Lung (tissue), 12 donors: ENCODE data around the gene TMC8. TPM values are rescaled to one million over a fixed set of nuclear protein-coding genes. Genes with fewer than 3 reads are reported as not detected.

Experiments used
- ATAC-seq: fragments of 200-7000 bp; cut with Tn5 transposase; one replicate; pipeline ENCODE4 v1.9.1; 2020; ENCODE audit warnings: moderate number of reproducible peaks; ENCODE audit not compliant: insufficient read depth, low FRiP score
- DNase-seq, 3 donors: peaks; one replicate each; pipeline ENCODE4 v3.0.0-alpha.2; 2013 to 2017
- H3K27ac ChIP-seq, 2 donors: one replicate each; pipeline ENCODE4 v1.5.1; 2013; ENCODE audit warnings: mild to moderate bottlenecking in 2 of 2, moderate library complexity in 2 of 2, control low read depth in 1 of 2, inconsistent platforms in 1 of 2, low read depth in 1 of 2, low read length in 1 of 2
- H3K27me3 ChIP-seq, 3 donors: one replicate each; pipeline ENCODE4 v1.5.1; 2013; ENCODE audit warnings: low read length in 2 of 3; ENCODE audit not compliant: control insufficient read depth in 3 of 3, insufficient read depth in 3 of 3
- H3K36me3 ChIP-seq, 4 donors: one replicate each; pipeline ENCODE4 v1.5.1; 2013; ENCODE audit warnings: low read length in 4 of 4, mild to moderate bottlenecking in 1 of 4, moderate library complexity in 1 of 4; ENCODE audit not compliant: control insufficient read depth in 4 of 4, insufficient read depth in 4 of 4
- H3K4me1 ChIP-seq, 5 donors: one replicate each; pipeline ENCODE4 v1.5.1; 2013; ENCODE audit warnings: low read length in 5 of 5, mild to moderate bottlenecking in 2 of 5, moderate library complexity in 1 of 5; ENCODE audit not compliant: control insufficient read depth in 5 of 5, insufficient read depth in 5 of 5
- H3K4me3 ChIP-seq: one replicate; pipeline ENCODE4 v1.5.1; 2013; ENCODE audit warnings: mild to moderate bottlenecking, control low read depth, moderate library complexity
- H3K9ac ChIP-seq, 2 donors: one replicate each; pipeline ENCODE4 v1.5.1; 2013; ENCODE audit warnings: low read length in 2 of 2, control low read depth in 1 of 2; ENCODE audit not compliant: insufficient read depth in 1 of 2
- H3K9me3 ChIP-seq, 4 donors: one replicate each; pipeline ENCODE4 v1.5.1; 2013; ENCODE audit warnings: low read length in 3 of 4, mild to moderate bottlenecking in 1 of 4, moderate library complexity in 1 of 4; ENCODE audit not compliant: control insufficient read depth in 4 of 4, insufficient read depth in 3 of 4
- CTCF ChIP-seq: IDR thresholded peaks from 2 replicates; pipeline ENCODE4 v1.5.1; 2012; ENCODE audit warnings: mild to moderate bottlenecking; ENCODE audit errors: control extremely low read depth, extremely low read depth
- WGBS, 2 donors: extraction: QIAGEN DNeasy Blood & Tissue Kit; methylation state at CpG; one replicate each; pipeline ENCODE4 v1.1.7; 2013; 5-methylcytosine and 5-hydroxymethylcytosine counted together
- polyA plus RNA-seq, 2 donors: library from polyadenylated mRNA; stranded (reverse); fragments of 200-250 nt; gene quantifications; one replicate each; pipeline ENCODE4 v1.2.1, GENCODE V29; 2013
- total RNA-seq, 2 donors: library from RNA; depleted of rRNA in 1 of 2; stranded (reverse); fragments of >200 nt in 1 of 2; gene quantifications; one replicate each; pipeline ENCODE4 v1.2.1, GENCODE V29; 2014 to 2021
- donor health status: control.
- donor health status: control.
- donor health status: Bipolar disorder and iron deficiency.
- donor health status: healthy.
- donor health status: DM: yes; HTN: yes; CAD: no.

TMC8 gene
- total and polyA plus RNA-seq, 4 donors: 15.5 to 28.1 (median 18.5) TPM

- Histone ChIP-seq H3K9me3 (peaks cover 0 to 2% (median 0%) of the 10 kb centered on the region in 4 donors), H3K4me1 (peaks cover 0 to 7% (median 0%) of the 10 kb centered on the region in 5 donors), H3K9ac (no peak overlapping the region), H3K36me3 (peaks cover 11 to 43% (median 20%) of the 10 kb centered on the region in 4 donors), H3K27me3 (no peaks in the 10 kb centered on the region), H3K27ac (no peak overlapping the region), H3K4me3 (no peak overlapping the region)
- 85 to 87% methylated on average over 15 of the region's 15 CpGs for WGBS, 2 donors
- DNase-seq (no peak), ATAC-seq (no peak)
- TF ChIP-seq CTCF: no peak
Observed at GRCh38 chr17:78106211-78106610, 24.4 kb upstream of the TMC8 start.

- TF ChIP-seq CTCF: no peak
- H3K4me3 ChIP-seq: no peak overlapping the region
- no peaks in the 10 kb centered on the region for H3K27me3 ChIP-seq
- peaks cover 11 to 52% (median 15%) of the 10 kb centered on the region in 4 donors for H3K36me3 ChIP-seq
- no peak overlapping the region for H3K27ac ChIP-seq
- DNase-seq (no peak), ATAC-seq (no peak)
- H3K9ac ChIP-seq: no peak overlapping the region
- peaks cover 0 to 7% (median 0%) of the 10 kb centered on the region in 5 donors for H3K4me1 ChIP-seq
- WGBS, 2 donors: 83 to 84% methylated on average over 10 of the region's 10 CpGs
- H3K9me3 ChIP-seq: peaks cover 0 to 2% (median 0%) of the 10 kb centered on the region in 4 donors
Observed at GRCh38 chr17:78107457-78107856, 23.1 kb upstream of the TMC8 start.

GRCh38 chr17:78107976-78108725, 22.4 kb upstream of the TMC8 start:
- no peak for TF ChIP-seq CTCF
- 95% methylated on average over 21 of the region's 21 CpGs for WGBS, 2 donors
- Histone ChIP-seq H3K27me3 (no peaks in the 10 kb centered on the region), H3K4me1 (peaks cover 0 to 7% (median 0%) of the 10 kb centered on the region in 5 donors), H3K27ac (no peak overlapping the region), H3K9ac (no peak overlapping the region), H3K9me3 (peaks cover 0 to 2% (median 0%) of the 10 kb centered on the region in 4 donors), H3K36me3 (peaks cover 8 to 53% (median 12%) of the 10 kb centered on the region in 4 donors), H3K4me3 (no peak overlapping the region)
- ATAC-seq (no peak), DNase-seq (no peak)
